A549 (cell line): ENCODE data around the gene SYT8. TPM values are rescaled to one million over a fixed set of nuclear protein-coding genes. Genes with fewer than 3 reads are reported as not detected.

Source experiments
- ATAC-seq, 2 experiments: fragments of 200-7000 bp in 1 of 2; fragments of >200 bp in 1 of 2; cut with Nextera tagmentation in 1 of 2; cut with Tn5 transposase in 1 of 2; 3 replicates each; pipeline versions ENCODE4 v1.8.0 to v1.9.1; 2018 to 2020; ENCODE audit warnings: mild to moderate bottlenecking in 1 of 2, moderate library complexity in 1 of 2
- CTCF ChIA-PET: fragments of 300-600 bp; sonication (Branson Sonifier 250); formaldehyde crosslinking; extraction: SDS; loops from one replicate; lab custom pipeline; 2021; ENCODE audit warnings: antibody characterized with exemption, inconsistent platforms; lab: Yijun Ruan, JAX
- POLR2A ChIA-PET: fragments of 350-600 bp; formaldehyde crosslinking; extraction: SDS; loops from one replicate; lab custom pipeline; 2021; ENCODE audit warnings: antibody characterized with exemption, inconsistent platforms; lab: Yijun Ruan, JAX
- DNase-seq, 2 experiments: peaks; one replicate each; pipeline versions ENCODE4 v3.0.0 to v3.0.0-alpha.2; 2011 to 2016; ENCODE audit warnings: low read depth in 1 of 2, low spot score in 1 of 2
- FAIRE-seq: peaks from 2 replicates; lab custom pipeline; 2011; peaks lifted over from hg19 to GRCh38; lab: Jason Lieb, UNC
- H3K27ac ChIP-seq, 2 experiments: fragments of >200 bp; sonication (Bioruptor Twin); formaldehyde crosslinking; 3 replicates each; pipeline ENCODE4 v1.5.1; 2016 to 2017
- H3K4me1 ChIP-seq: fragments of >200 bp; sonication (Bioruptor Twin); formaldehyde crosslinking; 3 replicates; pipeline ENCODE4 v1.6.1; 2016
- H3K4me2 ChIP-seq: fragments of >200 bp; sonication (Bioruptor Twin); formaldehyde crosslinking; 3 replicates; pipeline ENCODE4 v1.6.1; 2016
- H3K4me3 ChIP-seq: fragments of >200 bp; sonication (Bioruptor Twin); formaldehyde crosslinking; 3 replicates; pipeline ENCODE4 v1.5.1; 2016
- H3K9me3 ChIP-seq: fragments of >200 bp; sonication (Bioruptor Twin); formaldehyde crosslinking; 3 replicates; pipeline ENCODE4 v1.6.1; 2016
- ATOH8 ChIP-seq: fragments of 250-450 bp; sonication (Bioruptor Pico); IDR thresholded peaks from 2 replicates; pipeline ENCODE4 v1.5.0; 2020; ENCODE audit warnings: low read depth, mild to moderate bottlenecking, moderate library complexity
- CEBPB ChIP-seq, 2 experiments: fragments of >200 bp in 1 of 2; sonication (Bioruptor Twin) in 1 of 2; formaldehyde crosslinking in 1 of 2; IDR thresholded peaks; 2 replicates each; pipeline ENCODE4 v1.6.1; 2012 to 2016
- CTCF ChIP-seq: fragments of >200 bp; sonication (Bioruptor Twin); formaldehyde crosslinking; IDR thresholded peaks from 3 replicates; pipeline ENCODE4 v1.5.1; 2016
- FOSL2 ChIP-seq, 2 experiments: fragments of 450-650 bp in 1 of 2; fragments of >200 bp in 1 of 2; sonication (Bioruptor Twin) in 1 of 2; formaldehyde crosslinking; IDR thresholded peaks; 2 replicates each; pipeline versions ENCODE4 v1.5.0 to v1.6.1; 2016 to 2020; ENCODE audit warnings: mild to moderate bottlenecking in 1 of 2, moderate library complexity in 1 of 2
- HOXA7 ChIP-seq: fragments of 250-450 bp; sonication (Bioruptor Pico); IDR thresholded peaks from 2 replicates; pipeline ENCODE4 v1.5.0; 2020; ENCODE audit warnings: mild to moderate bottlenecking, moderate library complexity
- HOXB5 ChIP-seq: fragments of 250-450 bp; sonication (Bioruptor Pico); IDR thresholded peaks from 2 replicates; pipeline ENCODE4 v1.5.0; 2020; ENCODE audit warnings: mild to moderate bottlenecking, moderate library complexity
- JUNB ChIP-seq: fragments of >200 bp; sonication (Bioruptor Twin); formaldehyde crosslinking; IDR thresholded peaks from 2 replicates; pipeline ENCODE4 v1.6.1; 2016
- MYC ChIP-seq: IDR thresholded peaks from 2 replicates; pipeline ENCODE4 v1.6.1; 2012; ENCODE audit warnings: mild to moderate bottlenecking, inconsistent platforms, low read length, improper control_type of control experiment, borderline replicate concordance
- RARB ChIP-seq: fragments of 250-450 bp; sonication (Bioruptor Pico); IDR thresholded peaks from 2 replicates; pipeline ENCODE4 v1.8.0; 2021; ENCODE audit warnings: mild to moderate bottlenecking, moderate library complexity
- REST ChIP-seq: fragments of 200-600 bp; sonication (generic); IDR thresholded peaks from 2 replicates; pipeline ENCODE4 v1.6.1; 2016; ENCODE audit warnings: antibody characterized with exemption, mild to moderate bottlenecking, moderate library complexity
- RFX5 ChIP-seq: fragments of 450-650 bp; IDR thresholded peaks from 2 replicates; pipeline ENCODE4 v1.7.1; 2014; ENCODE audit warnings: antibody characterized with exemption, mild to moderate bottlenecking, moderate library complexity
- SREBF2 ChIP-seq: fragments of 450-650 bp; IDR thresholded peaks from 2 replicates; pipeline ENCODE4 v1.6.1; 2014; ENCODE audit warnings: mild to moderate bottlenecking, moderate library complexity
- TFCP2L1 ChIP-seq: fragments of 250-450 bp; sonication (Bioruptor Pico); IDR thresholded peaks from 2 replicates; pipeline ENCODE4 v1.5.0; 2021; ENCODE audit warnings: mild to moderate bottlenecking
- TP53 ChIP-seq: fragments of 250-450 bp; sonication (Bioruptor Pico); IDR thresholded peaks from 2 replicates; pipeline ENCODE4 v1.5.0; 2021; ENCODE audit warnings: mild to moderate bottlenecking, moderate library complexity
- USF2 ChIP-seq: fragments of 450-650 bp; IDR thresholded peaks from 2 replicates; pipeline ENCODE4 v1.6.1; 2014; ENCODE audit warnings: antibody characterized with exemption
- ZFP36 ChIP-seq: fragments of 450-650 bp; IDR thresholded peaks from 2 replicates; pipeline ENCODE4 v1.6.1; 2014; ENCODE audit warnings: borderline replicate concordance; ENCODE audit not compliant: partially characterized antibody
- WGBS: methylation state at CpG from one replicate; pipeline ENCODE4 v1.1.6; 2017; ENCODE audit errors: missing lambda C conversion rate; 5-methylcytosine and 5-hydroxymethylcytosine counted together
- polyA plus RNA-seq, 4 experiments: library from polyadenylated mRNA; depleted of rRNA in 3 of 4; stranded (reverse); fragments of >200 nt; fragmentation: RNase III in 1 of 4; extraction: RNeasy Plus Mini Kit Qiagen cat#74134 plus additional on column Dnase treatment in 1 of 4; gene quantifications; 2 replicates in 3 of 4; 3 replicates in 1 of 4; pipeline ENCODE4 v1.2.3, GENCODE V29; 2011 to 2017
- TF ChIP-seq, protein P1 (sequence below): fragments of >200 bp; sonication (Bioruptor Twin); formaldehyde crosslinking; IDR thresholded peaks from 2 replicates; pipeline ENCODE4 v1.6.1; 2016
- TF ChIP-seq, protein P2 (sequence below): IDR thresholded peaks from 2 replicates; pipeline ENCODE4 v1.6.1; 2012
- TF ChIP-seq, protein P3 (sequence below): fragments of 150-350 bp; IDR thresholded peaks from 2 replicates; pipeline ENCODE4 v1.6.1; 2014; ENCODE audit warnings: low read depth, mild to moderate bottlenecking, low read length

Gene SYT8
- polyA plus RNA-seq, 2 of the 4 experiments (the other 2 are of a cell fraction), result 0.25 TPM; not detected in 1

GRCh38 chr11:1880746-1881441, 46.1 kb downstream of the SYT8 start:
- TF ChIP-seq RFX5 (no peak), TFCP2L1 (CRISPR knock-in tag) (no peak)
- no peak for FAIRE-seq
- ChIA-PET CTCF (interaction anchor here (0.6 to 10.1 kb wide), 22 partner anchors 10 to 485 kb away, joined by 3 to 334 read pairs (median 18); partner anchors contain the start of genes MRPL23, PRR33, SYT8 and TNNI2), POLR2A (no interaction called here)
- Histone ChIP-seq H3K4me1 (peaks cover 10% of the 10 kb centered on the region; the same call in 2 of the 3 replicates), H3K9me3 (no peaks in the 10 kb centered on the region), H3K4me2 (no peak overlapping the region), H3K27ac (no peak overlapping the region), H3K4me3 (no peak overlapping the region)
- peak; percentile 5 to 9; a peak in 4 of 6 replicates for ATAC-seq
- no peak for DNase-seq
- no CpG with 5 or more reads among the region's 9 CpGs for WGBS

GRCh38 chr11:1881442-1882264, 46.9 kb downstream of the SYT8 start:
- no peak for TF ChIP-seq HOXA7
- no peak for TF ChIP-seq ZFP36
- TF ChIP-seq, protein P1, sequence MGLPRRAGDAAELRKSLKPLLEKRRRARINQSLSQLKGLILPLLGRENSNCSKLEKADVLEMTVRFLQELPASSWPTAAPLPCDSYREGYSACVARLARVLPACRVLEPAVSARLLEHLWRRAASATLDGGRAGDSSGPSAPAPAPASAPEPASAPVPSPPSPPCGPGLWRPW, result no peak
- TF ChIP-seq MYC, result no peak
- no peak for TF ChIP-seq HOXB5 (CRISPR knock-in tag)
- TF ChIP-seq TP53 (CRISPR knock-in tag), result no peak
- no peak for TF ChIP-seq ATOH8
- TF ChIP-seq REST, result no peak
- TF ChIP-seq JUNB, result no peak
- TF ChIP-seq FOSL2 (IDR thresholded peaks at IDR 0.05), result no peak
- no peak for TF ChIP-seq FOSL2 (CRISPR knock-in tag; IDR thresholded peaks at IDR 0.05)
- TF ChIP-seq, protein P2, sequence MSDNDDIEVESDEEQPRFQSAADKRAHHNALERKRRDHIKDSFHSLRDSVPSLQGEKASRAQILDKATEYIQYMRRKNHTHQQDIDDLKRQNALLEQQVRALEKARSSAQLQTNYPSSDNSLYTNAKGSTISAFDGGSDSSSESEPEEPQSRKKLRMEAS, result no peak
- TF ChIP-seq RARB (CRISPR knock-in tag), result no peak
- TF ChIP-seq, protein P3, sequence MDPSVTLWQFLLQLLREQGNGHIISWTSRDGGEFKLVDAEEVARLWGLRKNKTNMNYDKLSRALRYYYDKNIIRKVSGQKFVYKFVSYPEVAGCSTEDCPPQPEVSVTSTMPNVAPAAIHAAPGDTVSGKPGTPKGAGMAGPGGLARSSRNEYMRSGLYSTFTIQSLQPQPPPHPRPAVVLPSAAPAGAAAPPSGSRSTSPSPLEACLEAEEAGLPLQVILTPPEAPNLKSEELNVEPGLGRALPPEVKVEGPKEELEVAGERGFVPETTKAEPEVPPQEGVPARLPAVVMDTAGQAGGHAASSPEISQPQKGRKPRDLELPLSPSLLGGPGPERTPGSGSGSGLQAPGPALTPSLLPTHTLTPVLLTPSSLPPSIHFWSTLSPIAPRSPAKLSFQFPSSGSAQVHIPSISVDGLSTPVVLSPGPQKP, result no peak
- no peak for TF ChIP-seq CEBPB (IDR thresholded peaks at IDR 0.05)
- TF ChIP-seq SREBF2, result no peak
- TF ChIP-seq CTCF, result no peak
- TF ChIP-seq USF2, result no peak
- DNase-seq (no peak), ATAC-seq (peak; percentile 16 to 34; a peak in 3 of 6 replicates), FAIRE-seq (no peak)
- Histone ChIP-seq H3K4me2 (no peak overlapping the region), H3K4me1 (peaks cover 4% of the 10 kb centered on the region; the same call in 1 of the 3 replicates), H3K4me3 (no peak overlapping the region), H3K27ac (no peak overlapping the region; a peak in 1 of 6 replicates), H3K9me3 (no peaks in the 10 kb centered on the region)
- ChIA-PET POLR2A (interaction anchor here (0.8 kb wide), 1 partner anchor 119 kb away, joined by 6 read pairs; no protein-coding TSS in a partner anchor), CTCF (interaction anchor here (0.6 to 10.1 kb wide), 76 partner anchors 7 to 1320 kb away, joined by 3 to 334 read pairs (median 6); partner anchors contain the start of genes H19, LSP1, MRPL23 and PRR33)
- 54% methylated on average over 20 of the region's 43 CpGs for WGBS
